ENCODE results near the gene IFFO2.

- TF ChIP-seq CTCF (IDR thresholded peaks at IDR 0.05) (no peak), EZH2 (IDR thresholded peaks at IDR 0.05; ENCODE audit: borderline replicate concordance, insufficient read depth, low read depth, low read length, poor library complexity, severe bottlenecking) (no peak)
These were observed 61.2 kb downstream of the IFFO2 start for GRCh38 chr1:18895317-18895716.
